Osteocyte (in vitro differentiated cells): ENCODE measurements around the gene DNMT1. TPM values are rescaled to one million over a fixed set of nuclear protein-coding genes. Genes with fewer than 3 reads are reported as not detected.
"Not testable (repeated sequence)": the region's sequence is repeated elsewhere in the genome, so short reads cannot be mapped to it uniquely, and the experiment has no call there.

ENCODE experiments used
- DNase-seq: peaks from one replicate; pipeline ENCODE4 v3.0.0; 2021; ENCODE audit warnings: mixed read lengths; ENCODE audit not compliant: unreplicated experiment; ENCODE audit errors: extremely low spot score
- H3K27ac Mint-ChIP-seq: one replicate; pipeline ENCODE4 v1.8.0; 2021; ENCODE audit warnings: mild to moderate bottlenecking, mixed read lengths; ENCODE audit not compliant: unreplicated experiment
- H3K27me3 Mint-ChIP-seq: one replicate; pipeline ENCODE4 v1.8.0; 2021; ENCODE audit warnings: mixed read lengths; ENCODE audit not compliant: unreplicated experiment
- H3K36me3 Mint-ChIP-seq: one replicate; pipeline ENCODE4 v1.8.0; 2021; ENCODE audit warnings: mixed read lengths; ENCODE audit not compliant: unreplicated experiment
- H3K4me1 Mint-ChIP-seq: one replicate; pipeline ENCODE4 v1.8.0; 2021; ENCODE audit warnings: mixed read lengths; ENCODE audit not compliant: unreplicated experiment
- H3K4me3 Mint-ChIP-seq: one replicate; pipeline ENCODE4 v1.8.0; 2021; ENCODE audit warnings: mild to moderate bottlenecking, moderate library complexity, mixed read lengths; ENCODE audit not compliant: unreplicated experiment
- H3K9me3 Mint-ChIP-seq: one replicate; pipeline ENCODE4 v1.8.0; 2021; ENCODE audit warnings: mixed read lengths; ENCODE audit not compliant: unreplicated experiment
- total RNA-seq: library from RNA; stranded (reverse); gene quantifications from 2 replicates; pipeline ENCODE4 v1.2.1, GENCODE V29; 2021
- TF ChIP-seq, protein P1 (sequence below): fragments of 200-600 bp; sonication (generic); IDR thresholded peaks from 2 replicates; pipeline ENCODE4 v1.5.0; 2021; ENCODE audit warnings: antibody characterized with exemption, mild to moderate bottlenecking, moderate library complexity

DNMT1 gene
- total RNA-seq, 1 donor from 2014 or later, result 82.3 TPM

DNA sequence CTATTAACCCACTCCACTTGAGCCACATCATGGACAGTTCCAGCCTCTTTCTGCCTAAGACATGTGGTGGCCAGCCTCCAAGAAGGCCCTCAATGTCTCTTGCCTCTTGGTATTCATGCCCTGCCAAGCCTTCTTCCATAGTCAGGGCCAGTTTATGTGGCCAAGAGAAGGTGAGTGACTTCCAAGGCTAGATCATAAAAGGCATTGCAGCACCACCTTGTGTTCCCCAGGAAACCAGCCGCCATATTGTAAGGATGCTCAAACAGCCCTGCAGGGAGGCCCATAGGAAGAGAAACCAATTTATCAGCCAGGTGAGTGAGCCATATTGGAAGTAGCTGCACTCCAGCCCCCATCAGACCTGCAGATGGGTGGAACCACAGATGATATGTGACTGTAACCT, 12.3 kb upstream of the DNMT1 start:
- Mint-ChIP-seq H3K9me3 (no peaks in the 10 kb centered on the region), H3K36me3 (no peaks in the 10 kb centered on the region), H3K4me1 (peaks cover 2% of the 10 kb centered on the region), H3K27me3 (no peaks in the 10 kb centered on the region), H3K4me3 (no peak overlapping the region), H3K27ac (no peak overlapping the region)
- TF ChIP-seq, protein P1, sequence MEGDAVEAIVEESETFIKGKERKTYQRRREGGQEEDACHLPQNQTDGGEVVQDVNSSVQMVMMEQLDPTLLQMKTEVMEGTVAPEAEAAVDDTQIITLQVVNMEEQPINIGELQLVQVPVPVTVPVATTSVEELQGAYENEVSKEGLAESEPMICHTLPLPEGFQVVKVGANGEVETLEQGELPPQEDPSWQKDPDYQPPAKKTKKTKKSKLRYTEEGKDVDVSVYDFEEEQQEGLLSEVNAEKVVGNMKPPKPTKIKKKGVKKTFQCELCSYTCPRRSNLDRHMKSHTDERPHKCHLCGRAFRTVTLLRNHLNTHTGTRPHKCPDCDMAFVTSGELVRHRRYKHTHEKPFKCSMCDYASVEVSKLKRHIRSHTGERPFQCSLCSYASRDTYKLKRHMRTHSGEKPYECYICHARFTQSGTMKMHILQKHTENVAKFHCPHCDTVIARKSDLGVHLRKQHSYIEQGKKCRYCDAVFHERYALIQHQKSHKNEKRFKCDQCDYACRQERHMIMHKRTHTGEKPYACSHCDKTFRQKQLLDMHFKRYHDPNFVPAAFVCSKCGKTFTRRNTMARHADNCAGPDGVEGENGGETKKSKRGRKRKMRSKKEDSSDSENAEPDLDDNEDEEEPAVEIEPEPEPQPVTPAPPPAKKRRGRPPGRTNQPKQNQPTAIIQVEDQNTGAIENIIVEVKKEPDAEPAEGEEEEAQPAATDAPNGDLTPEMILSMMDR, result no peak
- DNase-seq, result no peak

DNA sequence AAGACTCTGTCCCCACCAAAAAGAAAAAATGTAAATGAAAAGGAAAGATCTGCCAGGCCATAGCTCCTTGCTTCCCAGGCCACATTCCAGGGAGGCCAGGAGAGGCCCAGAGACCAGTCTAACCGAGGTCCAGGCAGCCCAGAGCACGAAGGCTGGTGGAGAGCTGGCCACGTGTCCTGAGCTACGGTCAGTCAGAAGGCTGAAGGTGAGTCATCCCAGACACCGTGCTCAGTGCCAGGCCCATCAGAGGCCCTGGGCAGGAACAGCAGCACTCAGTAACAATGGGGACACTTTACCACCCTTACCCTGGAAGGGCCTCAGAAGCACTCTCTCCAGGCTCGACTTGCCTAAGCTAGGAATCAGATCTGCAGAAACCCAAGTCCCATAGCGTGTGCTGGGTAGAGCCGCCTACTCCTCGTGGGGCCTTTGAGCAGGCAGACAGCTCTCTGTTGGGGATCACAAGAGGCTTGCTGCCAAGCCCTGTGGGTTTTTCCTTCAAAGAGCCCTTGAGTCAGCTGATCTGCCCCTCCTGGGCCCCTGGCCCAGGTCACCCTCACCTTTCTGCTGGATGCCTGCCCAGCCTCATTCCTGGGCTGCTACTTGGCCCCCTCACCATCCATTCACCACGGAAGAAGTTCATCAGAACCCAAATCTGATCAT, 11.6 kb upstream of the DNMT1 start:
- Mint-ChIP-seq H3K27me3 (no peaks in the 10 kb centered on the region), H3K9me3 (no peaks in the 10 kb centered on the region), H3K27ac (no peak overlapping the region), H3K36me3 (no peaks in the 10 kb centered on the region), H3K4me3 (no peak overlapping the region), H3K4me1 (peaks cover 2% of the 10 kb centered on the region)
- DNase-seq, result no peak
- TF ChIP-seq, protein P1, result no peak

DNA sequence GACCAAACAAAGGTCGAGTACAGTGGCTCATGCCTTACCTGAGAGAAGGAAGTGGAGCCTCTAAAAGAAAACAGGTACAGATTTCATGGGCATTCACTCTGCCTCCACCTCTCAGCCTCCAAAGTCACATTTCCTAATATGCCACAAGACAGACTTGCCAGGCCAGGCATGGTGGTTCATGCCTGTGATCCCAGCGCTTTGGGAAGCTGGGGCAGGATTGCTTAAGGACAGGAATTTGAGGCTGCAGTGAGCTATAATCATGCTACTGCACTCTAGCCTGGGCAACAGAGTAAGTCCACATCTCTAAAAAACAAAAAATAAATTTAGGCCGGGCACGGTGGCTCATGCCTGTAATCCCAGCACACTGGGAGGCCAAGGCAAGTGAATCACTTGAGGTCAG, 10.9 kb upstream of the DNMT1 start:
- TF ChIP-seq, protein P1, result no peak
- Mint-ChIP-seq H3K4me3 (no peak overlapping the region), H3K27ac (no peak overlapping the region), H3K27me3 (no peaks in the 10 kb centered on the region), H3K36me3 (no peaks in the 10 kb centered on the region), H3K4me1 (peaks cover 2% of the 10 kb centered on the region), H3K9me3 (no peaks in the 10 kb centered on the region)
- DNase-seq, result no peak

DNA sequence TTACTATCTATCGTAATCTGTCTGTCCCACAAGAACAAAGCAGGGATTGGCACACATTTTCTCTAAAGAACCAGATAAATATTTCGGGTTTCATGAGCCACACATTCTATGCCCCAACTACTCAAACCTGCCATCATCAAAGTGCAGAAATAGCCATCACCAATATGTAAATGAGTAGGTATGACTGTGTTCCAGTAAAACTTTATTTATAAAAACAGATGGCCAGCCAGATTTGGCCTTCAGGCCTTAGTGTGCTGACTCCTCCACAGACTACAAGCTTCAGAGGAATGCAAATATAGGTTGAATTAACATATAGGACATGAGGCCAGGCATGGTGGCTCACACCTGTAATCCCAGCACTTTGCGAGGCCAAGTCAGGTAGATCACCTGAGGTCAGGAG, 8.9 kb upstream of the DNMT1 start:
- DNase-seq, result no peak
- Mint-ChIP-seq H3K4me3 (no peak overlapping the region), H3K4me1 (no peaks in the 10 kb centered on the region), H3K9me3 (no peaks in the 10 kb centered on the region), H3K27me3 (no peaks in the 10 kb centered on the region), H3K27ac (no peak overlapping the region), H3K36me3 (no peaks in the 10 kb centered on the region)
- TF ChIP-seq, protein P1, result no peak

DNA sequence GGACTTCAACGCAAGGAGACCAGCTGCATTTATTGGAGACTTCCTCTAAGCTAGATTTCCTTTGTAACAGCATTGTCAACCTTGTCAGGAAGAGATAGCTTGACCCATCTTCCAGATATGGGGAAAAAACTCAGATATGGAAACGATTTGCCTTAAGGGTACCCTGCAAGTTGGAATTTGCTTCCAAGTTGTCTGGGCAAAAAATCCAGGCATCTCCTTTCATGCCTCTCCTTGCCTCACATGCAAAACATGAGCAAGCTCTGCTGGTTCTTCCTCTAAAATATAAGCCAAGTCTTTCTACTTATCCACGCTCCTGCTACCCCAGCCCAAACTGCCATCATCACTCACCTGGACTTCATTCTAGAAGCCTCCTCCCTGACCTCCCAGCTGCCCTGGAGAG, 6.4 kb upstream of the DNMT1 start:
- Mint-ChIP-seq H3K4me1 (no peaks in the 10 kb centered on the region), H3K36me3 (no peaks in the 10 kb centered on the region), H3K27me3 (no peaks in the 10 kb centered on the region), H3K9me3 (no peaks in the 10 kb centered on the region), H3K27ac (no peak overlapping the region), H3K4me3 (no peak overlapping the region)
- DNase-seq, result no peak
- TF ChIP-seq, protein P1, result no peak

DNA sequence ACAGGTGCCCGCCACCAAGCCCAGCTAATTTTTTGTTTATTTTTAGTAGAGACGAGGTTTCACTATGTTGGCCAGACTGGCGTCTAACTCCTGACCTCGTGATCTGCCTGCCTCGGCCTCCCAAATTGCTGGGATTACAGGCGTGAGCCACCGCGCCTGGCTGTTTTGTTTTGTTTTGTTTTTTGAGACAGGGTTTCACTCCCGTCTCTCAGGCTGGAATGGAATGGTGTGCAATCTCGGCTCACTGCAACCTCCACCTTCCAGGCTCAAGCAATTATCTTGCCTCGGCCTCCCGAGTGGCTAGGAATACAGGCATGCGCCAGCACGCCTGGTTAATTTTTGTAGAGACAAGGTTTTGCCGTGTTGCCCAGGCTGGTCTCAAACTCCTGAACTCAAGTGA, 5.3 kb upstream of the DNMT1 start:
- not testable (repeated sequence) for H3K9me3 Mint-ChIP-seq, H3K27ac Mint-ChIP-seq, DNase-seq, H3K27me3 Mint-ChIP-seq, H3K4me3 Mint-ChIP-seq, H3K4me1 Mint-ChIP-seq, H3K36me3 Mint-ChIP-seq

DNA sequence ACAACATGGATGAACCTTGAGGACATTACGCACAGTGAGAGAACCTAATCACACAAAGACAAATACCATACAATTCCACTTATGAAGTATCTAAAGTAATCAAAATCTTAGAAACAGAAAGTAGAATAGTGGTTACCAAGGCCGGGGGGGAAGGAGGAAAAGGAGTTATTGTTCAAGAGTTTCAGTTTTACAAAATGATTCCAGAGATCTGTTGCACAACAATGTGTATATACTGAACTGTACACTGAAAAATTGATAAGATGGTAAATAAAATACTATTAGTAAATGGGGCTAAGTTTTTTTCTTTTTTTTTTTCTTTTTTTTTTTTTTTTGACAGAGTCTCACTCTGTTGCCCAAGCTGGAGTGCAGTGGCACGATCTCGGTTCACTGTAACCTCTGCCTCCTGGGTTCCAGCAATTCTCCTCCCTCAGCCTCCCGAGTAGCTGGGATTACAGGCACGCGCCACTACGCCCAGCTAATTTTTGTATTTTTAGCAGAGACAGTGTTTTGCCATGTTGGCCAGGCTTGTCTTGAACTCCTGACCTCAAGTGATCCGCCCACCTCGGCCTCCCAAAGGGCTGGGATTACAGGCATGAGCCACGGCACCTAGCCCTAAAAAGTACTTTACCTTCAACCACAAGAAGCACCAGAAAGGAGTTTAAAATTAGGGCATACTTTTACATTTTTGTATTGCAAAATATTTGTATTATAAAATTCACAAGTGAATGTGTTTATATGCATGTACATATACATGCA, 4.3 kb upstream of the DNMT1 start:
- not testable (repeated sequence) for H3K9me3 Mint-ChIP-seq, H3K27me3 Mint-ChIP-seq, DNase-seq, H3K4me1 Mint-ChIP-seq, H3K36me3 Mint-ChIP-seq, H3K4me3 Mint-ChIP-seq, H3K27ac Mint-ChIP-seq
